DMS 273 (cell line): ENCODE results near the gene RBAK.
"Not testable (repeated sequence)": the region's sequence is repeated elsewhere in the genome, so short reads cannot be mapped to it uniquely, and the experiment has no call there.

Source experiments
- DNase-seq: peaks from one replicate; lab custom pipeline; 2025; ENCODE audit not compliant: unreplicated experiment; lab: John Stamatoyannopoulos, UW

RBAK gene

DNA sequence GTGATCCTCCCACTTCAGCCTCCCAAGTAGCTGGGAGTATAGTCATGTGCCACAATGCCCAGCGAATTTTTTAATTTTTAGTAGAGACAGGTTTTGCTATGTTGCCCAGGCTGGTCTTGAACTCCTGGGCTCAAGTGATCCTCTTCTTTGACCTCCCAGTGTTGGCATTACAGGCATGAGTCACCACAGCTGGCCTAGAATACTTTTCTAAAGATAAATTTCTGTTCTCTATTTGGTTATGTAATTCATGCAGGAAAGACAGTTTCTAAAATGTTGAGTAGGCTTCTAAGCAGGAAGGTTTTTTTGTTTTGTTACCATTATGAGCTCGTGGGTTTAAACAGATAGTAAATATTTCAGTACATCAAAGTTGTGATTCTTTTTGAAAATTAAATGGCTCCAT lies 5.0 kb downstream of the RBAK start:
- no peak for DNase-seq

DNA sequence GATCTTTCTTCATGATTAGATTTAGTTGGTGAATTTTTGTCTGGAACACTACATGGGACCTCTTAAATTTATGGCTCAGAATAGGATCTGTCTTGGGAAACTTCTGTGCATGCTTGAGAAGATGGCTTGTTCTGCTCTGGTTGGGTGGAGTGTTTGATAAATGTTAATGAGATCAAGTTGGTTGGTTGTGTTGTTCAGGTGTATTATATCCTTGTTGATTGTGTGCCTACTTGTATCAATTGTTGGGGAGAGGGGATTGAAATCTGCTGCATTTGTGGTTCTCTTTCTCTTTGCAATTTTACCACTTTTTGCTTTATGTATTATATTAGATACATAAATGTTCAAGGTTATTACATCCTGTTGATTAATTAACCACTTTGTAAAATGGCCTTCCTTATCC lies 6.1 kb downstream of the RBAK start:
- not testable (repeated sequence) for DNase-seq

DNA sequence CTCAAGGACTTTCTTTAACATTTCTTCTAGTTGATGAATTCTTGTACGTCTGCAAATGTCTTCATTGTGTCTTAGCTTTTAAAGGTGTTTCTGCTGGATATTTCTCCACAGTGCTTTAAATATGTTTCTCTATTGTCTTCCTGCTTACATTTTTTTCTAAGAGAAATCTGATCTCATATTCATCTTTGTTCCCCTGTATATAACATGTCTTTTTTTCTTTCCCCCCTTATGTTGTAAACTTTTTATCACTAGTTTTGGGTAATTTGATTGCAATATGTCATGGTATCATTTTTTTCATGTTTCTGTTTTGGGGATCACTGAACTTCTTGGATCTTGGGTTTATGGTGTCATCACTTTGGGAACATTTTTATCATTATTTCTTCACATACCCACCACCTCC lies 7.5 kb downstream of the RBAK start:
- no peak for DNase-seq

DNA sequence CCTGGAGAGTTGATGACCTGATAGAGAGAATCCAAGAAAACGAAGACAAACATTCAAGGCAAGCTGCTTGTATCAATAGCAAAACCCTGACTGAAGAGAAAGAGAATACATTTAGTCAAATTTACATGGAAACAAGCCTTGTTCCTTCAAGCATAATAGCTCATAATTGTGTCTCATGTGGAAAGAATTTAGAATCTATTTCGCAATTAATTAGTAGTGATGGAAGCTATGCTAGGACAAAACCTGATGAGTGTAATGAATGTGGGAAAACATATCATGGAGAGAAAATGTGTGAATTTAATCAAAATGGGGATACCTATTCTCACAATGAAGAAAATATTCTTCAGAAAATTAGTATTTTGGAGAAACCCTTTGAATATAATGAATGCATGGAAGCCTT lies 18.0 kb downstream of the RBAK start:
- DNase-seq: no peak

DNA sequence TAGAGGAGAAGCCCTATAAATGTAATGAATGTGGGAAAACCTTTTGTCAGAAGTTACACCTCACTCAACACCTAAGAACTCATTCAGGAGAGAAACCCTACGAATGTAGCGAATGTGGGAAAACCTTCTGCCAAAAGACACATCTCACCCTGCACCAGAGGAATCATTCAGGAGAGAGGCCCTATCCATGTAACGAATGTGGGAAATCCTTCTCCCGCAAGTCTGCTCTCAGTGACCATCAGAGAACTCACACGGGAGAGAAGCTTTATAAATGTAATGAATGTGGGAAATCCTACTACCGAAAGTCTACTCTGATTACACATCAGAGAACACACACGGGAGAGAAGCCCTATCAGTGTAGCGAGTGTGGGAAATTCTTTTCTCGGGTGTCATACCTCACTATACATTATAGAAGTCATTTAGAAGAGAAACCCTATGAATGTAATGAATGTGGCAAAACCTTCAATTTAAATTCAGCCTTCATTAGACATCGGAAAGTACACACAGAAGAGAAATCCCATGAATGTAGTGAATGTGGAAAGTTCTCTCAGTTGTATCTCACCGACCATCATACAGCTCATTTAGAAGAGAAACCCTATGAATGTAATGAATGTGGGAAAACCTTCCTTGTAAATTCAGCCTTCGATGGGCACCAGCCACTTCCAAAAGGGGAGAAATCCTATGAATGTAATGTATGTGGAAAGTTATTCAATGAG lies 18.9 kb downstream of the RBAK start:
- peak; percentile 38 for DNase-seq

DNA sequence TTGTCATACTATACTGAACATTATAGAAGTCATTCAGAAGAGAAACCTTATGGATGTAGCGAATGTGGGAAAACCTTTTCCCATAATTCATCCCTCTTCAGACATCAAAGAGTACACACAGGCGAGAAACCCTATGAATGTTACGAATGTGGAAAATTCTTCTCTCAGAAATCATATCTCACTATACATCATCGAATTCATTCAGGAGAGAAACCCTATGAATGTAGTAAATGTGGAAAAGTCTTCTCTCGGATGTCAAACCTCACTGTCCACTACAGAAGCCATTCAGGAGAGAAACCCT lies 19.4 kb downstream of the RBAK start:
- no peak for DNase-seq

DNA sequence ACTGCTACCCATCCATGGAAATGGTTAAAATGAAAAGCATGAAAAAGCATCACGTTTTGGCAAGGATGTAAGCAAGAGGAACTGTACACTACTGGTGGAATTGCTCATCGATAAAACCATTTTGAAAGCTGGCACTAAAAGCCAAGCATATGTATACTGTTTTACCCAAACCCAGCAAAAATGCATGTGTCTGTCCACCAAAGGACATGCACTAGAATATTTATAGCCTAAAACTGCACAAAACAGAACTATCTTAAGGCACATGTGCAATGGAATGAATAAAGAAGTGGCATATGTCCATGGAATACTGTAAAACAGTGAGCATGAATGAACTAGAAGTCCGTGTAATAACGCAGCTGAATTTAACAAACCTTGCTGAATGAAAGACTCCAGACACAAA lies 22.9 kb downstream of the RBAK start:
- DNase-seq: no peak

DNA sequence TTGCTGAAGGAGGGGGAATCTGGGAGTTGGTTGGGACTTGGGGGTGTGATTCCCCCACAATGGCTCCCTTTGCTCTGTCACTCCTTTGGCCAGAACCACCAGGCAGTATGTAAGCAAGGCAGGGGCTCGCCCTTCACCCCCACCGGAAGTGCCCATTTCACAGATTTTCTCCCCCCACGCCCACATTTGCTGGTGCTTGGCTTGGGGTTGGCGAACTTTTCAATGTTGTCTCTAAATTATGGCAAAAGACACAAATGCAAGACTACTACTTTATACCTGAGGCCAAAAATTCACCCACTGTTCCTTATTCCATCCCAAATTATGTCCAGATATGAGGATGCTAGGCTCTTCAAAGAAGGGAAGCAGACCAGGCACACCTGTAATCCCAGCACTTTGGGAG lies 24.5 kb downstream of the RBAK start:
- no peak for DNase-seq

DNA sequence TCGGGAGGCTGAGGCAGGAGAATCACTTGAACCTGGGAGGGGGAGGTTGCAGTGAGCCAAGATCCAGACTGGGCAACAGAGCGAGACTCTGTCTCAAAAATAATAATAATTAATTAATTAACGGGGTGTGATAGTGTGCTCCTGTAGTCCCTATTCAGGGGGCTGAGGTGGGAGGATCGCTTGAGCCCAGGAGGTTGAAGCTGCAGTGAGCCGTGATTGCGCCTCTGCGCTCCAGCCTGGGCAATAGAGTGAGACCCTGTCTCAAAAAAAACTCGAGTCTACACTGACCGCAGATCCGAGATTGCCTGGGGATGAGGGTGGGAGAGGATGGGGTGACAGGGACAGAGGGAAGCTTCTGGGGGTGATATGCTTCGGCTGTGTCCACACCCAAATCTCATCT lies 29.5 kb downstream of the RBAK start:
- not testable (repeated sequence) for DNase-seq

DNA sequence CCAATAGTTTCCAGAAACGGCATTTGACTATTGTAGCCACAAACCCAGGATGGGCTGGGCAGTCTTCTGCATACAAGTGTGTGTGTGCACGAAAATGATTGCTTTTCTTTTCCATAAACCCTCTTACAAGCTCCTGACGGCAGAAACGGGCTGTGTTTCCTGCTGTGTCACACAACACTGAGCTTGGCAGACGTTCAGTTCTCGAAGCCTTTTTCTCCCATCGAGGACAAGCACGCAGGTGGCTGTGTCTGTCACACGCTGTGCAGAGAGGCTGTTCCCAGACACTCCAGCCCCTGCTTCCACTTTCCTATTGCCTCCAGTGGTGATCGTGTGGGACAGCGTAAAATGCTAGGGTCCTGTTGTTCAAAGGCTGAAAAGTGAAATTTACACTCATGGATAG lies 32.1 kb downstream of the RBAK start:
- DNase-seq: peak; percentile 63

DNA sequence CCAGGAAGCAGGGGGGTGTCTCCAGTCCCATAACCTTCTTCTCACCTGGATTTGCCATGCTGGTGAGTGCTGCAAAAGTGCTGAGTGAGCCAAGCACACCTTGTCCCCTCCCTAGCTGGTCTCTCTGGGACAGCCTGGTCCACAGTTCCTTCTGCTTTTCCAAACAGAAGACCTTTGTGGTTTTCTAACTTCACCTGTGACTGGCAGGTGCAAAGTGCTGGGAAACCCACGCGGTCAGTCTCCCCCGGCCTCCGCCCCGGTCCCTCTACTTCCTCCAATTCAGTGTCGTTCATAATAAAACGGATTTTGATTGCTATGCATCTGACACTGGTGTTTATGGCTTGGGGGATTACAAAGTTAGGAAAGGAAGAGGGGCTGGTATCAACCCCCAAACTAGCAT lies 37.1 kb downstream of the RBAK start:
- DNase-seq: no peak

DNA sequence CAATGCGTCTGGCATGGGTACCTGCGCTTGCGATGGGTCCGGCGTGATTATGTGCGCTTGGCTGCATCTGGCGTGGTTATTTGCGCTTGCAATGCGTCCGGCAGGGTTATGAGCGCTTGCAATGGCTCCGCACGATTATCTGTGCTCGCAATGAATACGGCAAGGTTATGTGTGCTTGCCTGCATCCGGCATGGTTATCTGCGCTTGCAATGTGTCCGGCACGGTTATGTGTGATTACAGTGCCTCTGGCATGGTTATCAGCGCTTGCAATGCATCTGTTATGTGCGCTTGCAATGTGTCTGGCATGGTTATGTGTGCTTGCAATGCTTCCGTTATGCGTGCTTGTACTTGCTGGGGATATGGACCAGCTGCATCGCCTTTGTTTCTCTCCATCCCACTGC lies 37.7 kb downstream of the RBAK start:
- DNase-seq: peak; percentile 48

DNA sequence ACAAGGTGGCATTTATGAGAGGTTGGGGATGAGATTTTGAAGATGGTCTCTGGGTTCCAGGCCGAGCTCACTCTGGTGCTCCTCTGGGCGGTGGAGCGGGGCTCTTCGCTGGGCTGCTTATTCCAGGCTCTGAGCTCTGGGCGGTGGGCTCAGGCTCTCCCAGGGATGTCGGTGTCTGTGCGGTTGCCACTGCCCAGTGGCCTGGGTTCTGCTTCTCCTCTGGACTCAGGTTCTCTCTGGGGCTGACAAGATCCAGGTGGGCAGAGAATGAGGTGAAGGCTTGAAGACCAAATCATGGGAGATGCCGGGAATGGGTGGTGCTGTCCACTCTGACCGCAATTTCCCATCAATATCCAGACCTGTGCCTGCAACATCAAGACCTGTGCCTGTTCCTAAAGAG lies 40.6 kb downstream of the RBAK start:
- no peak for DNase-seq

DNA sequence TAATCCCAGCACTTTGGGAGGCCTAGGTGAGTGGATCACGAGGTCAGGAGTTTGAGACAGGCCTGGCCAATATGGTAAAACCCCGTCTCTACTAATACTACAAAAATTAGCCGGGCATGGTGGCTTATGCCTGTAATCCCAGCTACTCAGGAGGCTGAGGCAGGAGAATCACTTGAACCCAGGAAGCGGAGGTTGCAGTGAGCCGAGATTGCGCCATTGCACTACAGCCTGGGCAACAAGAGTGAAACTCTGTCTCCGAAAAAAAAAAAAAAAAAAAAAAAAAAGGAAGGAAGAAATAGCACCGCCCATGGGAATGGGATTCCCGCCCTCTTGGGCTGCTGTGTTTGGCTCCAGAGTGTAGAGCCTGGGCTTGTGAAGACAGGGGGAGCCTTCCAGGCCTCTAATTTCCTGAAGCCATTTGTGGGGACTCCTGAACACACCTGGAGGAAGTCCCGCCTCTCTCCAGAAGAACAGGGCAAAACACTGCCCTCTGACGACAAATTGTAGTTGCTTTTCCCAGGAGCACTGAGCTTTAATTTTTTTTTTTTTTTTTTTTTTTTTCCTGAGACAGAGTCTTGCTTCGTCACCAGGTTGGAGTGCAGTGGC lies 42.7 kb downstream of the RBAK start:
- DNase-seq: peak; percentile 51

DNA sequence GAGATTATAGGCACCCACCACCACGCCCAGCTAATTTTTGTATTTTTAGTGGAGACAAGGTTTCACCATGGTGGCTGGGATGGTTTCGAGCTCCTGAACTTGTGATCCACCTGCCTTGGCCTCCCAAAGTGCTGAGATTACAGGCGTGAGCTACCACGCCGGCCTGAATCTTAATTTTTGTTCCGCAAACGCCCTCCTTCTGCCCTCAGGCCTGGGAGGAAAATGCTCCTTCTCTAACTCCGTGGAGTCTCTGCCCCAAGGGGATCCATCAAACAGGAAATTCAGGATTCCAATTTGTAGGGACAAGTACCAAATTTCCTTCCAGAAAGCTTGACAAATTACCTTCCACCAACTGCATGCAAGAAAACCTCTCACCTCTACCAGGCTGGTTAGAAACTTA lies 43.2 kb downstream of the RBAK start:
- DNase-seq: no peak

DNA sequence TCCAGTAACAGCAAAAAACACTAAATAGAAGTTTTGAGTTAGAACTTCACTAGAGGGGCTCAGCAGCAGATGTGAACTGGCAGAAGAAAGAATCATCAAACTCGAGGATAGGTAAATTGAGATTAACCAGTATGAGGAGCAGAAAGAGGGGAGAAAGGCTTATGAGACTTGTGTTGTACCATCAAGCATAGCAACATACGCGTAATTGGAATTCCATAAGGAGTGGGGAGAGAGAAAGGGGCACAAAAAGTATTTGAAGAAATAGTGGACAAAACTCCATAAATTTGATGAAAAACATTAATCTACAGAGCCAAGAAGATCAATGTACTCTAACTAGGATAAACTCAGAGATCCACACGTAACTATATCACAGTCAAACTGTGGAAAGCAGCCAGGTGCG lies 48.3 kb downstream of the RBAK start:
- no peak for DNase-seq

DNA sequence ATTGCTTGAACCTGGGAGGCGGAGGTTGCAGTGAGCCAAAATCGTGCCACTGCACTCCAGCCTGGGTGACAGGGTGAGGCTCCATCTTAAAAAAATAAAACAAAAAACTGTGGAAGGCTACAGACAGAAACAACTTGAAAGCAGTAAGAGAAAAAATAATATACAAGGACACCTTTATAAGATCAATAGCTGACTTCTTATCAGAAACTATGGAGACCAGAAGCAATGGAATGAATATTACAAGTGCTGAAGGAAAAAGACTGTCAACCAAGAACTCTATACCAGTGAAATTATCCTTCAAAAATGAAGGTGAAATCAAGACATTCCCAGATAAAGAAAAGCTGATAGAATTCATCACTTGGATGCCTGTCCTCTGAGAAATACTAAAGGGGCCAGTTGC lies 49.0 kb downstream of the RBAK start:
- no peak for DNase-seq

DNA sequence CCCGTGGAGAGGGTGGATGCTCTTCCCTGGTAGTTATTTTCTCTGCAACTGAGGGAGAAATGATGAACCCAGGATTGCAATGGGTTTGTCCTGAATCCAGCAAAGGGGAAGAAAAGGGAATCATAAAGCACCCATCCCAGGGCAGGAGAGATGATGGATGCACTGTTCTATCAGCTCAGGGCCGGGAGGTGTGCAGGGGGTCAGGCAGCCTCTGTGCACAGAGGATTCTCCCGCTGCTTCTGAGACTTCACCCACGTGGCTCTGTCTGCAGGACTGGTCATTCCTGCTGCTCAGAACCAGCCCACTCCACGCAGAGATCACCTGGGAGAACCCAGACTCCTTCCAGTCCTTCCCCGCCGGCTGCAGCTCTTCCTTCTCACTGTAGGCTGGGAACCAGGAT lies 70.7 kb downstream of the RBAK start:
- DNase-seq: no peak

DNA sequence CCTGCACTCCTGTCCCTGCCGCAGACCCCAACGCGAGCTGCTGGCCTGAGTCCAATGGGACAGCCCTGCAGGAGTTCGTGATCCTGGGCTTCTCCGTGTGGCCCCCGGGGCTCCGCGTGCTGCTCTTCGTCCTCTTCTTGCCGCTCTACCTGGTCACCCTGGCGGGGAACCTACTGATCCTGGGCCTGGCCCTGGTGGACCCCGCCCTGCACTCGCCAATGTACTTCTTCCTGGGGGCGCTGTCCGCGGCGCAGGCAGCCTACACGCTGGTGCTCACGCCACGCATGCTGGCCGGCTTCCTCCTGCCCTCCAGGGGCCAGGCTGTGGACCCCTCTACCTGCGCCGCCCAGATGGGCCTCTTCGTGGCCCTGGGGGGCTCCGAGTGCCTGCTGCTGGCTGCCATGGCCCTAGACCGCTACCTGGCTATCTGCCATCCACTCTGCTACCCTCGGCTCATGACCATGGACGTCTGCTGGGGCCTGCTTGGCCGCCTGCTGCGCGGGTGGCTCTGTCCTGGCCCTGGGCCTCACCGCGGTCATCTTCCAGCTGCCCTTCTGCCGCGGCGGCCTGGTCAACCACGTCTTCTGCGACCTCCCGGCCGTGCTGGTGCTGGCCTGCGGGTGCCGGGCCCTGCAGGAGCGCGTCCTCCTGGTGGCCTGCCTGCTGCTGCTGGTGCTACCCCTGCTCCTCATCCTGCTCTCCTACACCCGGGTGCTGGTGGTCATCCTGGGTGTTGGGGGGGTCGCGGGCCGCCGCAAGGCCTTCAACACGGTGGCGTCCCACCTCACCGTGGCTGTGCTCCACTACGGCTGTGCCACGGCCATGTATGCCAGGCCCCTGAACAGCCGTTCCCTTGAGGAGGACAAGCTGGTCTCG lies 71.7 kb downstream of the RBAK start:
- DNase-seq: no peak
